ENCODE data around the gene RBM47.
"Not testable (repeated sequence)": the region's sequence is repeated elsewhere in the genome, so short reads cannot be mapped to it uniquely, and the experiment has no call there.

Gene RBM47

GRCh38 chr4:40482985-40483647, 146.5 kb downstream of the RBM47 start:
- no peak for DNase-seq

GRCh38 chr4:40481977-40482376, 147.7 kb downstream of the RBM47 start:
- no peak for DNase-seq

GRCh38 chr4:40480291-40480690, 149.4 kb downstream of the RBM47 start:
- DNase-seq = no peak

- no peak for DNase-seq
Measured at GRCh38 chr4:40479378-40479777, 150.3 kb downstream of the RBM47 start.

GRCh38 chr4:40475609-40476008, 154.1 kb downstream of the RBM47 start:
- no peak for DNase-seq

- no peak for DNase-seq
Measured at GRCh38 chr4:40473578-40474388, 155.9 kb downstream of the RBM47 start.

- no peak for DNase-seq
Measured at GRCh38 chr4:40471923-40472322, 157.7 kb downstream of the RBM47 start.

GRCh38 chr4:40466789-40467188, 162.9 kb downstream of the RBM47 start:
- no peak for DNase-seq

- no peak for DNase-seq
Measured at GRCh38 chr4:40462326-40462725, 167.3 kb downstream of the RBM47 start.

- no peak for DNase-seq
Measured at GRCh38 chr4:40461879-40462278, 167.8 kb downstream of the RBM47 start.

- DNase-seq = no peak
Measured at GRCh38 chr4:40461062-40461461, 168.6 kb downstream of the RBM47 start.

GRCh38 chr4:40458683-40459082, 171.0 kb downstream of the RBM47 start:
- DNase-seq = no peak

GRCh38 chr4:40458109-40458508, 171.6 kb downstream of the RBM47 start:
- no peak for DNase-seq

GRCh38 chr4:40455340-40455902, 174.2 kb downstream of the RBM47 start:
- no peak for DNase-seq

GRCh38 chr4:40454816-40455215, 174.8 kb downstream of the RBM47 start:
- DNase-seq = no peak

GRCh38 chr4:40453912-40454311, 175.8 kb downstream of the RBM47 start:
- no peak for DNase-seq

GRCh38 chr4:40448875-40449274, 180.8 kb downstream of the RBM47 start:
- DNase-seq = no peak

- no peak for DNase-seq
Measured at GRCh38 chr4:40446839-40447238, 182.8 kb downstream of the RBM47 start.

GRCh38 chr4:40446261-40446750, 183.4 kb downstream of the RBM47 start:
- not testable (repeated sequence) for DNase-seq

- DNase-seq = no peak
Measured at GRCh38 chr4:40445671-40446070, 184.0 kb downstream of the RBM47 start.

GRCh38 chr4:40441430-40441829, 188.2 kb downstream of the RBM47 start:
- DNase-seq = no peak

- DNase-seq = no peak
Measured at GRCh38 chr4:40439519-40439918, 190.1 kb downstream of the RBM47 start.

- DNase-seq = no peak
Measured at GRCh38 chr4:40438384-40439026, 191.2 kb downstream of the RBM47 start.
